GM12878 (cell line): ENCODE measurements around the gene SPATA32. TPM values are rescaled to one million over a fixed set of nuclear protein-coding genes. Genes with fewer than 3 reads are reported as not detected.

Source experiments
- ATAC-seq: fragments of 200-7000 bp; cut with Tn5 transposase; 3 replicates; pipeline ENCODE4 v1.9.1; 2020; ENCODE audit warnings: mild to moderate bottlenecking, moderate library complexity
- BruUV-seq: library from RNA; stranded (reverse); fragments of 400-500 nt; replicated peaks from 2 replicates; lab custom pipeline; 2021; lab: Mats Ljungman, UMichigan
- CTCF ChIA-PET: fragments of 300-600 bp; sonication (Branson Sonifier 250); formaldehyde crosslinking; extraction: SDS; loops from one replicate; lab custom pipeline; 2021; ENCODE audit warnings: inconsistent platforms; lab: Yijun Ruan, JAX
- POLR2A ChIA-PET: fragments of 350-600 bp; formaldehyde crosslinking; extraction: SDS; loops from one replicate; lab custom pipeline; 2021; ENCODE audit warnings: inconsistent platforms; lab: Charles Lee
- RAD21 ChIA-PET: fragments of 300-600 bp; sonication (Branson Sonifier 250); formaldehyde crosslinking; loops from one replicate; lab custom pipeline; 2023; ENCODE audit warnings: antibody characterized with exemption; ENCODE audit not compliant: unreplicated experiment; lab: Charles Lee
- SMC1A ChIA-PET: fragments of 300-600 bp; sonication (Branson Sonifier 250); formaldehyde crosslinking; loops from one replicate; lab custom pipeline; 2023; ENCODE audit not compliant: unreplicated experiment, uncharacterized antibody; lab: Charles Lee
- DNase-seq: peaks from one replicate; pipeline ENCODE4 v3.0.0-alpha.2; 2011; ENCODE audit warnings: low read depth, low spot score
- FAIRE-seq: peaks from 3 replicates; lab custom pipeline; 2011; peaks lifted over from hg19 to GRCh38; lab: Jason Lieb, UNC
- H2AFZ ChIP-seq: 2 replicates; pipeline ENCODE4 v1.6.0; 2011; ENCODE audit warnings: low read depth, low read length, control low read depth; ENCODE audit not compliant: control insufficient read depth
- H3K27ac ChIP-seq: 2 replicates; pipeline ENCODE4 v1.5.1; 2011; ENCODE audit warnings: control low read depth; ENCODE audit not compliant: control insufficient read depth, insufficient read depth
- H3K27me3 ChIP-seq, 2 experiments: replicated peaks in 1 of 2; 2 replicates each; pipeline versions ENCODE4 v1.6.0 to v1.6.1; 2011; ENCODE audit warnings: low read length in 1 of 2; ENCODE audit not compliant: control insufficient read depth in 2 of 2, insufficient read depth in 2 of 2
- H3K36me3 ChIP-seq, 2 experiments: 2 replicates each; pipeline ENCODE4 v1.5.1; 2011; ENCODE audit warnings: low read length in 1 of 2; ENCODE audit not compliant: control insufficient read depth in 2 of 2, insufficient read depth in 2 of 2
- H3K4me1 ChIP-seq: 2 replicates; pipeline ENCODE4 v1.6.1; 2011; ENCODE audit warnings: mild to moderate bottlenecking, low read length, moderate library complexity, mixed read lengths; ENCODE audit not compliant: control insufficient read depth, insufficient read depth
- H3K4me2 ChIP-seq: 2 replicates; pipeline ENCODE4 v1.6.0; 2011; ENCODE audit warnings: control low read depth; ENCODE audit not compliant: control insufficient read depth, insufficient read depth
- H3K4me3 ChIP-seq: fragments of 200-600 bp; sonication (generic); 2 replicates; pipeline ENCODE4 v1.5.1; 2016
- H3K79me2 ChIP-seq: 2 replicates; pipeline ENCODE4 v1.6.0; 2011; ENCODE audit warnings: low read length; ENCODE audit not compliant: control insufficient read depth, insufficient read depth
- H3K9ac ChIP-seq: 2 replicates; pipeline ENCODE4 v1.8.0; 2011; ENCODE audit warnings: low read length, control low read depth, mixed read lengths; ENCODE audit not compliant: control insufficient read depth, insufficient read depth
- H3K9me3 ChIP-seq: replicated peaks from 3 replicates; pipeline ENCODE4 v1.5.1; 2011; ENCODE audit warnings: mild to moderate bottlenecking, low read length; ENCODE audit not compliant: control insufficient read depth, insufficient read depth
- H4K20me1 ChIP-seq: 2 replicates; pipeline ENCODE4 v1.6.0; 2011; ENCODE audit not compliant: control insufficient read depth, insufficient read depth
- ATF7 ChIP-seq: fragments of 450-650 bp; IDR thresholded peaks from 2 replicates; pipeline ENCODE4 v1.6.1; 2016; ENCODE audit warnings: low read depth, mild to moderate bottlenecking
- CHD1 ChIP-seq: IDR thresholded peaks from 2 replicates; pipeline ENCODE4 v1.6.1; 2012; ENCODE audit warnings: low read depth, low read length, improper control_type of control experiment
- CTCF ChIP-seq, 3 experiments: IDR thresholded peaks in 2 of 3; conservative IDR thresholded peaks in 1 of 3; 2 replicates each; pipeline ENCODE4 v1.5.1; 2011; ENCODE audit warnings: low read depth in 3 of 3, low read length in 3 of 3, mild to moderate bottlenecking in 3 of 3, control low read depth in 2 of 3, moderate library complexity in 2 of 3, inconsistent platforms in 1 of 3, mixed read lengths in 1 of 3; ENCODE audit not compliant: control insufficient read depth in 2 of 3, insufficient read depth in 1 of 3; ENCODE audit errors: extremely low read depth in 1 of 3
- E2F4 ChIP-seq: IDR thresholded peaks from 2 replicates; pipeline ENCODE4 v1.6.1; 2012; ENCODE audit warnings: low read depth, low read length, improper control_type of control experiment
- EGR1 ChIP-seq, 2 experiments: IDR thresholded peaks; 1 replicate in 1 of 2; 2 replicates in 1 of 2; pipeline ENCODE4 v1.6.1; 2011 to 2012; ENCODE audit warnings: low read depth in 2 of 2, low read length in 2 of 2, borderline replicate concordance in 1 of 2, mild to moderate bottlenecking in 1 of 2, moderate library complexity in 1 of 2
- GABPA ChIP-seq: IDR thresholded peaks from 2 replicates; pipeline ENCODE4 v1.6.1; 2014; ENCODE audit warnings: antibody characterized with exemption, low read depth, mild to moderate bottlenecking, inconsistent platforms
- JUNB ChIP-seq: IDR thresholded peaks from 2 replicates; pipeline ENCODE4 v1.6.1; 2016; ENCODE audit warnings: antibody characterized with exemption, mild to moderate bottlenecking
- NBN ChIP-seq: fragments of 450-650 bp; IDR thresholded peaks from 2 replicates; pipeline ENCODE4 v1.6.1; 2016
- NFXL1 ChIP-seq: fragments of 450-650 bp; IDR thresholded peaks from 2 replicates; pipeline ENCODE4 v1.6.1; 2017; ENCODE audit warnings: antibody characterized with exemption, mild to moderate bottlenecking, borderline replicate concordance
- RAD21 ChIP-seq: IDR thresholded peaks from 2 replicates; pipeline ENCODE4 v1.6.1; 2011; ENCODE audit warnings: mild to moderate bottlenecking, low read depth, low read length, moderate library complexity; ENCODE audit not compliant: insufficient read depth
- SIX5 ChIP-seq: IDR thresholded peaks from 2 replicates; pipeline ENCODE4 v1.6.1; 2011; ENCODE audit warnings: mild to moderate bottlenecking, low read depth, low read length, moderate library complexity; ENCODE audit not compliant: severe bottlenecking
- SMC3 ChIP-seq: IDR thresholded peaks from 2 replicates; pipeline ENCODE4 v1.6.1; 2011; ENCODE audit warnings: low read length, improper control_type of control experiment, borderline replicate concordance
- SRF ChIP-seq, 2 experiments: IDR thresholded peaks; 2 replicates each; pipeline ENCODE4 v1.6.1; 2011; ENCODE audit warnings: low read depth in 2 of 2, low read length in 2 of 2, mild to moderate bottlenecking in 1 of 2, moderate library complexity in 1 of 2
- ZBED1 ChIP-seq: IDR thresholded peaks from 2 replicates; pipeline ENCODE4 v1.6.1; 2016; ENCODE audit warnings: borderline replicate concordance
- ZBTB4 ChIP-seq: fragments of 450-650 bp; formaldehyde crosslinking; IDR thresholded peaks from 2 replicates; pipeline ENCODE4 v1.4.0; 2022; ENCODE audit warnings: mild to moderate bottlenecking, moderate library complexity
- WGBS: methylation state at CpG from one replicate; pipeline ENCODE4 v1.1.6; 2016; ENCODE audit warnings: low lambda C conversion rate; ENCODE audit not compliant: insufficient replicate concordance, insufficient coverage; ENCODE audit errors: missing lambda C conversion rate; 5-methylcytosine and 5-hydroxymethylcytosine counted together
- in situ Hi-C: fragments of 300-500 bp; cut with MboI; formaldehyde crosslinking; loops from 9 replicates; pipeline ENCODE4 v1.14.3; 2018; ENCODE audit warnings: mixed read lengths
- intact Hi-C: fragments of 100-400 bp; cut with micrococcal nuclease; formaldehyde crosslinking; loops from one replicate; pipeline ENCODE4 v1.14.2; 2022; ENCODE audit not compliant: unreplicated experiment
- polyA plus RNA-seq, 11 experiments: library from polyadenylated mRNA; depleted of rRNA in 4 of 11; unstranded in 6 of 11; stranded (reverse) in 5 of 11; fragments of >200 nt; fragmentation: Nextera tagmentation in 4 of 11; fragmentation: Illumina TruSeq in 1 of 11; extraction: Ambion mirVana in 4 of 11; extraction: Trizol in 1 of 11; gene quantifications; 1 replicate in 1 of 11; 2 replicates in 10 of 11; pipeline versions ENCODE4 v1.2.1 to v1.2.3, GENCODE V29; 2011 to 2016; ENCODE audit warnings: inconsistent platforms in 2 of 11, missing spikeins in 2 of 11, low read depth in 1 of 11
- total RNA-seq, 4 experiments: library from RNA; depleted of rRNA in 3 of 4; stranded (reverse); fragments of >200 nt in 3 of 4; fragmentation: Illumina TruSeq in 1 of 4; extraction: Trizol in 1 of 4; gene quantifications; 2 replicates each; pipeline versions ENCODE4 v1.2.1 to v1.2.3, GENCODE V29; 2013 to 2021

Gene SPATA32
- total and polyA plus RNA-seq, 10 of the 15 experiments (the other 5 are each of a cell fraction or from before 2014, with no cell fraction given), result 0.03 to 0.35 (median 0.11) TPM; not detected in 3

- ChIA-PET CTCF (interaction anchor here (0.6 to 12.8 kb wide), 34 partner anchors 8 to 616 kb away, joined by 3 to 429 read pairs (median 5); partner anchors contain the start of genes ACBD4 and FMNL1), RAD21 (interaction anchor here (1.0 to 10.1 kb wide), 10 partner anchors 8 to 153 kb away, joined by 3 to 225 read pairs (median 4); partner anchors contain the start of genes ACBD4, FMNL1 and HEXIM2), POLR2A (interaction anchor here (1.4 to 3.0 kb wide), 2 partner anchors 10 to 16 kb away, joined by 6 to 18 read pairs; no protein-coding TSS in a partner anchor), SMC1A (interaction anchor here (0.6 to 11.4 kb wide), 13 partner anchors 11 to 145 kb away, joined by 3 to 201 read pairs (median 4); partner anchors contain the start of genes ACBD4 and MAP3K14)
- H3K9me3 ChIP-seq, result no peaks in the 10 kb centered on the region
- H3K9ac ChIP-seq, result no peak overlapping the region
- no peaks in the 10 kb centered on the region; the same call in 1 of the 2 replicates for H4K20me1 ChIP-seq
- H3K27ac ChIP-seq, result no peak overlapping the region
- no peaks in the 10 kb centered on the region for H3K27me3 ChIP-seq
- in situ Hi-C loops (no loop called here), intact Hi-C loops (loop anchor here (1.0 kb wide), 1 partner anchor 16 kb away; no protein-coding TSS in a partner anchor)
- H3K4me2 ChIP-seq, result no peak overlapping the region
- H3K79me2 ChIP-seq, result peaks cover 6% of the 10 kb centered on the region
- H2AFZ ChIP-seq, result no peak overlapping the region
- WGBS, result 66% methylated on average over 20 of the region's 20 CpGs
- H3K4me3 ChIP-seq, result no peak overlapping the region
- ATAC-seq (peak; percentile 85), FAIRE-seq (peak; percentile 89), DNase-seq (no peak)
- peaks cover 39 to 44% of the 10 kb centered on the region in 2 experiments for H3K36me3 ChIP-seq
- peaks cover 2% of the 10 kb centered on the region for H3K4me1 ChIP-seq
- no TSS peak for BruUV-seq
- no peak for TF ChIP-seq CHD1
- TF ChIP-seq ATF7, result no peak
- no peak for TF ChIP-seq E2F4
- TF ChIP-seq SIX5, result no peak
- no peak for TF ChIP-seq JUNB
- TF ChIP-seq SMC3, result peak; percentile 92
- 0 out of 2 replicates have a peak, but pooled peaks have one; percentile 43 for TF ChIP-seq NBN
- TF ChIP-seq EGR1 (IDR thresholded peaks at IDR 0.05; ENCODE audit: borderline replicate concordance in 1 of 2, low read depth in 2 of 2, low read length in 2 of 2), result no peak
- peak; percentile 69 for TF ChIP-seq RAD21
- TF ChIP-seq ZBED1, result no peak
- peak; percentile 78 to 84 (median 82) for TF ChIP-seq CTCF (IDR thresholded peaks at IDR 0.05 in 2 of 3, conservative IDR thresholded peaks at IDR 0.05 in 1 of 3; ENCODE audit: control insufficient read depth in 2 of 3, extremely low read depth in 1 of 3, insufficient read depth in 1 of 3, low read depth in 3 of 3, low read length in 3 of 3)
- TF ChIP-seq GABPA, result no peak
- TF ChIP-seq ZBTB4 (CRISPR knock-in tag), result no peak
- no peak for TF ChIP-seq SRF (IDR thresholded peaks at IDR 0.05; ENCODE audit: low read depth in 2 of 2, low read length in 2 of 2)
- no peak for TF ChIP-seq NFXL1
These were observed 26.2 kb downstream of the SPATA32 start for GRCh38 chr17:45235416-45236281.
